ENCODE measurements around the gene THBS2.
"Not testable (repeated sequence)": the region's sequence is repeated elsewhere in the genome, so short reads cannot be mapped to it uniquely, and the experiment has no call there.

THBS2 gene

DNA sequence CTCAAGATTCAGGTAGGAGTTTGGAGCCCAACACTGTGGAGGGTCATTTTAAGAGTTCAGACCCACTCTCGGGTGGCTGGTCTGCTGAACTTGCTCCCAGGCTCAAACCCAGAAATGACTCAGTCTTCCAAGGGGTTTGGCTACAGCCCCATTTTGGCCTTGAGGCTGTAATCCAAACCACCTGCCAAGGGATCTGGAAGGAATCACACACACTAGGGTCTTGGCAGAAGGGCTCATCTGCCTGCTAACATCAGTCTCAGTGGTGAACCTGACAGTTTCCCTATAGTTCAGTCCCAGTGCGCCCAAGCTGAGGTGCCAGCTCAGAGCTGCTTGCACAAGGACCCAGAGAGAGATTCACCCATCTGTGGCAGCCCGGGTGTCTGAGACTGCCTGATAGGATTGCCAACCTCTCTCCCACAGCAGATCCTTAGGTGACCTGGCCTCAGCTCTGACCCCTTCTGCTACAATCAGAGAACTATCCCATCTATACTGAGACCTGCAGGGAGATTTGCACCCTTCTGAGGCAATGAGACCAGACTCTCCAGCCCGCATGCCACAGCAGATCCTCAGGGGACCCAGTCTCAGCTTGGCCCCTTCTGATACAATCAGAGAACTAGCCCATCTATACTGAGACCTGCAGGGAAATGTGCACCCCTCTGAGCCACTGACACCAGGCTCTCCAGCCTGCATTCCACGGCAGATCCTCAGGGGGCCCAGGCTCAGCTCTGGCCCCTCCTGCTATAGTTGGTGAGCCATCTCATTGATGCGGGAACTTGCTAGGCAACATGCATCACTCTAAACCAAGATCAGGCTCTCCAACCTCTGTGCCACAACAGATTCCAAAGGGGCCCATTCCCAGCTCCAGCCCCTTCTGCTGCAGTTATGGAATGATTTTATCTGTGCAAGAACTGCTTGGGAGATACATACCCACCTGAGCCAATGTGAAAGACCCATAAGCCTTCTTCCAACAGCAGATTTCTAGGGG is 48.2 kb downstream of the THBS2 start:
- DNase-seq: peak; percentile 79

DNA sequence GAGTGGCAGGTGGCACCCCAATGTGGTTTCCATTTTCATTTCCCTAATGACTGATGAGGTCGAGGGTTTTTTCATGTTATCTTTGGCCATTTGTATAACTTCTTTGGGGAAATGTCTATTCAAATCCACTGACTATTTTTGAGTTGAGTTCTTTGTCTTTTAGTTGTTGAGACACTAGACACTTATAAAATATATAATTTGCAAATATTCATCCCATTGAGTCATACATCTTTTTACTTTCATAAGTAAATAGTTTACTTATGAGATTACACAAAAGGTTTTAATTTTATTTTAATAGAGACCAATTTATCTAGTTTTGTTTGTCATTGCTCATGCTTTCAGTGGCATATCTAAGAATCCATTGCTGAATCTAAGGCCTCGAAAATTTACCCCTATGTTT is 49.5 kb downstream of the THBS2 start:
- DNase-seq: no peak

DNA sequence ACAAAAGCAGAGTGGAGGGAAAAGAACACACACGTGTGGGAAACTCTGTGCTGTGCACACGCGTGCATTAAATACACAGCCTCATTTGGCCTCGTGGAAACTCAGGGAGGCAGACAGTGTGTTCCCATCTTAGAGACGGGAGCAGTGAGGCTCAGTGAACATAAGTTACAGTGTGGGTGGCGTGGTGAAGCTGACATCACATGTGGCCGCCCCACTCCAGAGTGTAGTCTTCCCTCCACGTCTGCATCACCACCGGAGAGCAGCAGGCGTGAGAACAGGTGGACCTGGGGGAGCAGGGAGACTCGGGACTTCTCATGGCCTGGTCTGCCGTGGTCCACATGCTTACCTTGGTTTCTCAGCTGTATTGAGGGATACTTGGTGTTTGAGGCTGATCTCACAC is 51.7 kb downstream of the THBS2 start:
- no peak for DNase-seq

DNA sequence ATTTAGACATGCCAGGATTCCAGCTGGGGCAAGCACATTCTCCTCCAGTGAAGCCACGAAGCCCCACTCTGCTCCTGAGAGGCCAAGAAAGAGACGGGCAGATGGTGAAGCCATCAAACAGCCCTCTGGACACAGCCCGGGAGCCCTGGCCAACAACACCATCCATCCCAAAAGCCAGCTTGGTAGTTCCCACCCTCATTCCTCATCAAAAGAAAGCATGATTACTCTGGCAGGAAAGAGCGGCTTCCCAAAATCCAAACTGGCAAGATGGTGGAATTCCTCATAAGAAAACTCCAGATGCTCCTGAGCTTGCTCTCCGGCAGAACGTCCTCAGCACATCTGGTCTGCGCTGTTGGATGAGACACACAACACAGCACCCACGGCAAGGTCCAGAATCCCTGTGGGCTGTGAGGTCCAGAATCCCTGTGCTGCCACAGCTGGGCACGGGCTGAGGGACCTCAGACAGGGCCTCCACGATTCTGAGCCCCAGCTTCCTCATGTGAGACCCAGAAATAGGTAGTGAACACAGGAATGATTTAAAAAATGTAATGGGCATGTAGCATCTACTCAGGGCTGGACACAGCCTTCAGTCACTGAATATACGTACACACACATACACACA is 52.6 kb downstream of the THBS2 start:
- no peak for DNase-seq

DNA sequence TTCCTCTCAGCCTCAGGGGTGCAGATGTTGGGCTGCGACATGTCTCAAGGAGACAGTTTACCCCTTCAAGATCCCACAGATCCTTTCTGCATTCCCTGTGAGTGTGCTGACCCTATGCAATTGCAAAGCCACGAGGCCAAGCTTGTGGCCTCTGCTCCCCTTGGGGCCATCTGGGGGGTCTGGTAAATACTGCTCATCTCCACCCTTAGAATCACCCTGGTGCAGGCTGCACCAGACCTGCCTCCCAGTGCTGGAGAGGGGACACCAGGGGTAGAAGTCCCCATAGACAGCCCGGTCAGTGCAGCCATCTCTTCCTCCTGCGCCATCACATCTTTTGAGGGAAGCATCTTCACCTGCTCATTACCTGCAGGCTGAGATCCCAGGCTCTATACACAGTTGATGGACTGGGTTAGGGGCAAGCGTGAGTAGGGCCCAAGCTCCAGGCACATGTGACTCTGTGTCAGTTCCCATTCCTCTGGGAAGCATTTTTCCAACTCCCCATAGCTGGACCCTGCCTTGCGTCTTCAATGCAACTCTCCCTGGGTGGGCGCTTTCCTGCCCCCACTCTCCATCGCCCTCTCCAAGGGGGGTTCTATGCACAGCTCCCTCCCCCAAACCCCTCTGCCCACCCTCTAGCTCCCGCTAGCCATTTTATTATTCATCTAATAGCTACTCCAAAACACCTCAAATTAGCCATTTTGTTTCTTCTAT is 53.9 kb downstream of the THBS2 start:
- DNase-seq: no peak

DNA sequence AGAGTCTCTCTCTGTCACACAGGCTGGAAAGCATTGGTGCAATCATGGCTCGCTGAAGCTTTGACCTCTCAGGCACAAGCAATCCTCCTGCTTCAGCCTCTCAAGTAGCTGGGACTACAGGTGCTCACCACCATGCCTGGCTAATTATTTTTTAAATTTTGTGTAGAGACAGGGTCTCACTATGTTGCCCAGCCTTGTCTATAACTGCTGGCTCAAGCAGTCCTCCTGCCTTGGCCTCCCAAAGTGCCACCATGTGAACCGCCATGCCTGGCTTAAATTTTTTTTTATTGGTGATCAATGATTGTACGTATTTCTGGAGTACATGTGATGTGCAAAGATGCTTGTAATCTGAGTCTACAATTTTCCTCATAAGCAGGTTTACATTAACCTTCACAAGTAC is 54.8 kb downstream of the THBS2 start:
- DNase-seq: no peak

DNA sequence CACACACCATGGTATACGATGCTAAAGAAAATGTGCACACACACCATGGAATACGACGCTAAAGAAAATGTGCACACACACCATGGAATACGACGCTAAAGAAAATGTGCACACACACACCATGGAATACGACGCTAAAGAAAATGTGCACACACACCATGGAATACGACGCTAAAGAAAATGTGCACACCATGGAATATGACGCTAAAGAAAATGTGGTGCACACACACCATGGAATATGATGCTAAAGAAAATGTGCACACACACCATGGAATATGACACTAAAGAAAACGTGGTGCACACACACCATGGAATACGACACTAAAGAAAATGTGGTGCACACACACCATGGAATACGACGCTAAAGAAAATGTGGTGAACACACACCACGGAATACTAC is 55.7 kb downstream of the THBS2 start:
- not testable (repeated sequence) for DNase-seq

DNA sequence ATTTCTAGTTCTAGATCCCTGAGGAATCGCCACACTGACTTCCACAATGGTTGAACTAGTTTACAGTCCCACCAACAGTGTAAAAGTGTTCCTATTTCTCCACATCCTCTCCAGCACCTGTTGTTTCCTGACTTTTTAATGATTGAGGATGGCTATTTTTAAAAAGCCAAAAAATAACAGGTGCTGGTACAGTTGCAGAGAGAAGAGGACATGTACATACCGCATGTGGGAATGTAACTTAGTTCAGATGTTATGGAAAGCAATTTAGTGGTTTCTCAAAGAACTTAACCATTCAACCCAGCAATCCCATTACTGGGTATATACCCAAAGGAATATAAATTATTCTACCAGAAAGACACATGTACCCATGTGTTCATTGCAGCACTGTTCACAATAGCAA is 57.4 kb downstream of the THBS2 start:
- DNase-seq: not testable (repeated sequence)

DNA sequence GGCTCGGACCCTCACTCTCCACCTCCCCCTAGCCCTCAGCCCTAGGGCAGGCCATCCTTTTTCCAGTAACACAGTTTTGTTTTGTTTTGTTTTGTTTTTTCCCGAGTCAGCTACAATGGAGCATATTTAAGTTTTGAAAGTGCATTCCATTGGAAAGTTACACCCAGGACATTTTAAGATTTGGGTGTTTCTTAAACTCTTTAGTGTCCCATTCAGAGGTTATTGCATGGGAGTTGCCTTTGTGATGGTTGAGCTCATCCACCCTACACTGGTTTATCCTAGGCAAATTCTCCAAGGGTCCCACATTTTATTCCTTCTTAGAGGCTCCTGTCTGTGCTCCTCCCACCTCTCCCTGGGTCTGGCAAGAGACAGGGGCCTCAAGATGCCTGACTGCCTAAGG is 58.9 kb downstream of the THBS2 start:
- DNase-seq: no peak

DNA sequence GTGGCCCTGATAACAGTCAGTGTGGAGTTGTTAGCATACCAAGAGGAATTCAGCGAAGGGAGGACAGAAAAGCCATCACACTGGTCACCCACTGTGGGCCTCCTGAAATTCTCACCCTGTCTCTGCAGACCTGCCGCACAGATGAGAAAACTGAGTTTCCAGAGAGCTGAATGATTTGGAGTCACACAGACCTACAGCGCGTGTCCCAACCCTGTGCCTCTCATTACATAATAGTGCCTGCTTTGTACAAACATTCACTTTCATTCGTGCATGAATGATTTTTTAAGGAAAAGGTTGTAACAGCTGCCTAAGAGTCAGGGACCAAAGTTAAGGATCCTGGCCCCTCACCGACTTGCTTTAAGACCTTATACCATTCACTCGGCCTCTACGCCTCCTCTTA is 62.7 kb downstream of the THBS2 start:
- DNase-seq: no peak

DNA sequence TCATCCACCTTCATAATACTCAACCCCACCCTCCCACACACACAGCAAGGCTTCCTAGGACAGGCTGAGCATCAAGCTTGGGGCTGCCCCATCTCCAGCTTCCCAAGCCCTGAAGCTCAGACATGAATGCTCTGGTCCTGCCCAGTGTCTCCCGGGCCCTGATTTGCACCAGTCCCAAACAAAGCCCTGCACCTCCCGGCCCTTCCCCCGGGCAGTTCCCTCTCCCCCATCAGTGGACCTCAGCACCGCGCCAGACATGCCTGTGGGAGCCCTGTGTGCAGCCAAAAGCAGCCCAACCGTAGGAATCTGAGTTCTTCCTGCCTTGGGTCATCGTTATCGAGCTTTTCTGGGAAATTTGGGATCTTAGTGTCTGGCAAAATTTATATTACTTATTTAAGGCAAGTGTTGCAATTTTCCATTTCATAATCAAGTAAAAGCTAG is 63.5 kb downstream of the THBS2 start:
- DNase-seq: peak; percentile 95

DNA sequence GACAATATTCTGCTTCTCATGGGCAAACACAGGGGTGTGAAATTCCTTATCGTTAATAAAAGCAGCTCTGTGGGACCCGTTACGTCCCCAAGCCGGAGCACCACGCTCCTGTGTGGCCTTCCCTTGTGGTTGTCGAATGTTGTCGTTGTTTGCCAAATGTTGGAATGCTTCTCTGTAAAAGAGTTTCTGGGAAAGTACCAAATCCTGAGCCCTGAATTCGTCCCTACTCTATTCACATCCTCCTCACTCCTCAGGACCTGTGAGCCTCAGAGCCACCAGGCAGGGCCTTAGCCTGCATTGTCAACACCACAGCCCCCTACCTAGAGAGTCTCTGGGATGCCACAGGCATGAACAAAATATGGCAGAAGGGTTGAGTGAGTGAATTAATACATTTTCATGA is 64.0 kb downstream of the THBS2 start:
- DNase-seq: no peak

DNA sequence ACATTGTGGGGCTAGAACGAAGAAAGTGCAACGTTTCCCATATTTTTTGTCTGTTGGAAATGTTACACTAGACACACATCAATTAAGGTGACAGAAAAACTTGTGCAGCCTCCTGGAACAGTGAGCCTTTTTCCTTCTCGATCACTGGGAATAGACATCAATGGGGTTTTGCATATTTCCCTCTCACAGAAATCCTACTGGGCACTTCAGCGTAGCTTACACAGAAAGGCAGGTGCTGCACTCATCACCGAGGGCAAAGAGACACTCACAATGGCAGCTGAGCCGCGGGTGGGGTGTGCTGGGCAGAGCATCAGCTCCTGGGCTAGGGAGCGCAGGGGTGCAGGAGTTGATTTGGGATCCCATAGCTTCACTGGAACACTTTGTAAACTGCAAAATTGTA is 64.5 kb downstream of the THBS2 start:
- DNase-seq: no peak

DNA sequence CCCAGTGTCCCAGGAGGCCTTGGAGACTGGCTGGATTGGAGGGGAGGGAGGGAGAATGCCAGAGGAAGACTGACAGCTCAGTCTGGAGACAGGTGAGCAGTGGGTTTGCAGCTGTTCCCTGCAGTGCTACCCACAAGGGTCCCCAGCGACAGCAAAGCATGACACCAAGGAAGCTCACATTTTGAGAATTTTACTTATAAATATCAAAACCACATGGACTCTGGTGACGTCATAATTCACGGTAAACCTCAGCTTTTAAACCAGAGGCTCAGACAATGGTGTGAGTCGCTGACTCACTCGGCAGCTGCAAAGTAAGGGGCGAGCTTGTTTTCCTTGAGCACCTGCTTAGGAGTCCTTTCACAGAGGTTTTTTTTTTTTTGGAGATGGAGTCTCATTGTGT is 65.2 kb downstream of the THBS2 start:
- peak; percentile 92 for DNase-seq

DNA sequence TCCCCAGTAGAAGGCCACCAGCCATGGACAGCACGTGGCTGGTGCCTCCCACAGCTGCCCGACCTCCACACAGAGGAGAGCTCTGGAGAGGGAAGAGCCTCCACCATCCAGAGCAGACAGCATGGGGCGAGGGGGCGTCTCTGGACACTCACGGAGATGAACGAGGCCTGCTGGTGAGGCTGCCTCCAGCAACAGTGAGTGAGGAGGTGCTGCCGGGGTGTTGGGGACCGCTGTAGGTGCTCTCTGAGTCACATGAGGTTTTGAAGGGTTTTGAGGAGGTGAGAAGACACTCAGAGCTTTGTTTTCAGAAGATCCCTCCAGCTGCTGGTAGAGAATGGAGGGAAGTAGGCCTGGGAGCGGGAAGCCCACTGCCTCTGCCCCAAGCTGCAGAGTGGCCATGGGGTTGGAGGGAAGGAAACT is 65.6 kb downstream of the THBS2 start:
- no peak for DNase-seq

DNA sequence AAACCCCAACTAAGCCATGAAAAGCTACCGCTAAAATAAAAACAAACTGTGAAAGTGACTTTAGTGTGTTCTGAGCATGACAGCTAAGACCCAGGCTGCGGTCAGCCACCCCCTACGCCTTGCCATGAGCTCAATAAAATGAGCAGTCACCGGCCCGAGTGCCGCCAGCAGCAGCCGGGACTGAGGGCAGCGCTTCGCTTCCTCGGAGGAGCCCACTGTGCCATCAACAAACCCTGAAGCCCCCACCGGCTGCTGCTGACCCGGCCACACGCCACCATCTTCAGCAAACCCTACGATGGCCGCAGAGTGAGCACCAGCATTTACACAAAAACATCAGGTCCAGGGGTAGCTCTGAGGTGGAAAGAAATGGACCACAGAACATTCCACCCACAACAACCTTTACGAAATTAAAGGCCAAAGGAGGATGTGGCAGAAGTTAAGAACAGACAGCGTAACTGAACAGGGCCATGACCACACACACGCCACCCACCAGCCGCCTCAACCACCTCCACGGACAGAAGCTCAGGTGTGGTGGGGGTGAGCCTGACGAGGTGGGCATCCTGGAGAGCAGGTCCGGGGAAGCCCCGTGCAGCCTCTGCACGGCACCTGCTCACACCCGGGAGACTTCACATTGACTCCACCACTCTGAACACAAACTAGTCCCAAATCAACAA is 67.0 kb downstream of the THBS2 start:
- DNase-seq: no peak

DNA sequence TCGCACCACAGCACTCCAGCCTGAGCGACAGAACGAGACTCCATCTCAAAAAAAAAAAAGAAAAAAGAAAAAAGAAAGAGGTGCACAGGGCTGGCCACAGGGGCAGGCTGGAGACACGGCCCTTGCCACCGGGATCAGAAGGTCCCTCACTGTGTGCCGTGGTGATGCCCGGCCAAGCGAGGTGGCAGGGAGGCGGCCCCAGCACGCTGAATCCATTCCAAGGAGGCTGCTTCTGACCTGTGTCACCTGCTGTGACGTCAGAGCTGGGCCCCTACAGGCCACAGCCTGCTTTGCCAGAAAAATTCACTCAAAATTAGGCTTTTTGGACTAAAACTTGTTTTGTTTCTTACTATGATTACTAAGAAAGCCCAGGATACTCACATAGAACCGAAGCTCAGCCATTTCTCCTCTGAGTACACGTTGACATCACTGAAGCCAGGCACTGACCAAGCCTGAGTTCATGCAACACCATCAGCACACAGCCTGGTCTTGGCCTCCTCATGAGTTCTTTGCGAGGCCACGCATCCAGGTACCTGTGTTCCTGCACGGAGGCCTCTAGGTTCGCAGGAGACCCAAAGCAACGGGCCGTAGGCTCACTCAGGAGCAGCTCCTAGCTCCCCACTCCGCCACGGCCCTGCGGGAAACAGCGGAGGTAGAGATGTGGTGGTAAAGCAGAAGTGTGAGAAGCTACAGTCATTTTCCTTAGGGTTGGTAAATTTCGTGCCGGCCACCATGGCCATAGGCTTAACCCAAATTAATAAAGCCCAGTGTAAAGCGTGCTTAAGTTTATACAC is 67.8 kb downstream of the THBS2 start:
- DNase-seq: no peak

DNA sequence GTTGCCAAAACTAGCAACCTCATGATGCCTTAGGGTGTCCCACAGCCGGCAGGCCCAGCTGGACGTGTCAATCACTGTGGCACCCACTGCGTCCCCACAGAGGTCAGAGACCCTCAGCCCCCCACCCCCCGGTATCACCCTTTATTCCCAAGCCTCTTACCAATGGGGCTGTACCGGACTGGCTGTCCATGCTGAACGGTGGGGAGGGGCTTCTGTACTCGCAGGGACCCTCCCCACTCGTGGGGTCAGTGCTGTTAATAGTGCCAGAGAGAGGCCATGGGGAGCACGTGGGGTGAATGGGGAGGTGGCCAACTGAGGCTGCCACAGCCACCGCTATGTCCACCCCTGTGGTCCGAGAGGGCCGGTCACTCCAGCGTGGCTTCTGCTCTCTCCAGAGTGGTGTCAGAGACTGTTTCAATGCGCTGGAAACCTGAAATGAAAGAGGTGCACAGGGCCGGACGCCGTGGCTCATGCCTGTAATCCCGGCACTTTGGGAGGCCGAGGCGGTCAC is 68.6 kb downstream of the THBS2 start:
- DNase-seq: no peak

DNA sequence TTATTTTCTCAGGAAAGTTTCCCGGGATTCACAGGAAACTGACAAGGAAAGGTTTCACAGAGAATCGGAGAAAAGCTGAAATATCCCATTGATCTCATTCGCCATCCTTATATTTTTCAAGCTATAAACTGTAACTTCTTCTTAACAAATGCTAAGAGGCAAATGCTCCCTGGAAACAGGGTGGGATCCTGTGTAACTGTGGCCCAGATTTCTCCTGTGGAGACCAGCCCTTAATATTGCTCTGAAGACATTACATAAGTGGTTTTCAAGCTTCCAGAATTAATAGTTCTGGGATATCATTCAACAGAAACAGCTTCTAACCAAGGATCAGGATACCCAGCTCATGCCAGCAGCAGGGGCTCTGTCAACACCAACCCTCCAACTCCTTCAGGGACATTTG is 69.2 kb downstream of the THBS2 start:
- no peak for DNase-seq

DNA sequence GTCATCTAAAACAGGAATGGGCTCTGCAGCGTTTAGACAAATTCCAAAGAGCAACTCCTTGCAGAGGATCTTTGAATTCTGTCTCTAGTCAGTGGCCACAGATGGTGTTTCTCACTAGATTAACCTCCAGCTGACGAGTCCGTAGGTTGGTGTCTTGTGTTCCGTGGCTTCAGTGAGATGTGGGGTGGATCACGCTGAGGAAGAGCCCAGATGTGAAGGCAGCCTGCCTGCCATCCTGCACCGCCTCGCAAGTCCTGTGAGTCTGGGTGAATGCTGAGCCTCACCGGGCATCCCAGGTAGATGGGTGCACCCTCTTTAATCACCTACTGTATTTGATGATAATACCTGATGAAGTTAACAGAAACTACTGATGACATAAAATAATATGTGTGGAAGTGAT is 70.4 kb downstream of the THBS2 start:
- no peak for DNase-seq

DNA sequence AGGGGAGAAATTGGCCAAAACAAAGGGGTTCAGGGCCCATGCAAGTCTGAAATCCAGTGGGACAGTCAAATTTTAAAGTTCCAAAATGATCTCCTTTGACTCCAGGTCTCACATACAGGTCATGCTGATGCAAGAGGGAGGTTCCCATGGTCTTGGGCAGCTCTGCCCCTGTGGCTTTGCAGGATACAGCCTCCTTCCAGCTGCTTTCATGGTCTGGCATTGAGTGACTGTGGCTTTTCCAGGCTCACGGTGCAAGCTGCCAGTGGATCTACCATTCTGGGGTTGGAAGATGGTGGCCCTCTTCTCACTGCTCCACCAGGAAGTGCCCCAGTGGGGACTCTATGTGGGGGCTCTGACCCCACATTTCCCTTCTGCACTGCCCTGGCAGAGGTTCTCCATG is 73.8 kb downstream of the THBS2 start:
- not testable (repeated sequence) for DNase-seq

Data from fibroblast of skin of abdomen (primary cell).